Smooth muscle cell (in vitro differentiated cells): ENCODE results near the gene PLK2. TPM values are rescaled to one million over a fixed set of nuclear protein-coding genes. Genes with fewer than 3 reads are reported as not detected.

Experiments used
- DNase-seq: peaks from one replicate; lab custom pipeline; 2025; ENCODE audit not compliant: unreplicated experiment; lab: John Stamatoyannopoulos, UW
- H2AFZ ChIP-seq: fragments of 200-600 bp; sonication (generic); 2 replicates; pipeline ENCODE4 v1.6.0; 2016; ENCODE audit warnings: antibody characterized with exemption, low read depth, mild to moderate bottlenecking
- H3F3A ChIP-seq: fragments of 200-600 bp; sonication (generic); 2 replicates; pipeline ENCODE4 v1.6.0; 2017; ENCODE audit warnings: antibody characterized with exemption, low read depth
- H3K27ac ChIP-seq: fragments of 200-600 bp; sonication (generic); 2 replicates; pipeline ENCODE4 v1.5.1; 2016; ENCODE audit warnings: low read depth, mild to moderate bottlenecking
- H3K27me3 ChIP-seq: fragments of 200-600 bp; sonication (generic); 2 replicates; pipeline ENCODE4 v1.6.1; 2016; ENCODE audit warnings: low read depth, mild to moderate bottlenecking
- H3K36me3 ChIP-seq: fragments of 200-600 bp; sonication (generic); 2 replicates; pipeline ENCODE4 v1.5.1; 2016; ENCODE audit warnings: low read depth
- H3K4me1 ChIP-seq: fragments of 200-600 bp; sonication (generic); 2 replicates; pipeline ENCODE4 v1.5.1; 2016; ENCODE audit warnings: low read depth
- H3K4me2 ChIP-seq: fragments of 200-600 bp; sonication (generic); 2 replicates; pipeline ENCODE4 v1.6.0; 2016; ENCODE audit warnings: mild to moderate bottlenecking
- H3K4me3 ChIP-seq: fragments of 200-600 bp; sonication (generic); 2 replicates; pipeline ENCODE4 v1.5.1; 2016; ENCODE audit warnings: mild to moderate bottlenecking
- H3K79me2 ChIP-seq: fragments of 200-600 bp; sonication (generic); 2 replicates; pipeline ENCODE4 v1.6.0; 2016; ENCODE audit warnings: low read depth, mild to moderate bottlenecking
- H3K9ac ChIP-seq: fragments of 200-600 bp; sonication (generic); 2 replicates; pipeline ENCODE4 v1.6.0; 2016; ENCODE audit warnings: low read depth
- H3K9me3 ChIP-seq: fragments of 200-600 bp; sonication (generic); replicated peaks from 2 replicates; pipeline ENCODE4 v1.5.1; 2016; ENCODE audit warnings: low read depth
- H4K20me1 ChIP-seq: fragments of 200-600 bp; sonication (generic); 2 replicates; pipeline ENCODE4 v1.6.0; 2016; ENCODE audit warnings: low read depth
- CTCF ChIP-seq: fragments of 200-600 bp; sonication (generic); IDR thresholded peaks from 2 replicates; pipeline ENCODE4 v1.5.1; 2017; ENCODE audit warnings: borderline replicate concordance, mild to moderate bottlenecking, antibody characterized with exemption; ENCODE audit not compliant: insufficient read depth, poor library complexity, severe bottlenecking
- WGBS: methylation state at CpG from one replicate; pipeline ENCODE4 v1.1.7; 2016; ENCODE audit warnings: low lambda C conversion rate; 5-methylcytosine and 5-hydroxymethylcytosine counted together
- polyA plus RNA-seq: library from polyadenylated mRNA; unstranded; fragments of >200 nt; fragmentation: Nextera tagmentation; extraction: Ambion mirVana; gene quantifications from 2 replicates; pipeline ENCODE4 v1.2.1, GENCODE V29; 2016
- total RNA-seq: library from RNA; depleted of rRNA; stranded (reverse); fragments of >200 nt; gene quantifications from 2 replicates; pipeline ENCODE4 v1.2.3, GENCODE V29; 2014

The PLK2 gene
- total and polyA plus RNA-seq, 2 experiments from 2014 or later: 175 to 425 TPM

- 67% methylated on average over 2 of the region's 2 CpGs for WGBS
- no peak overlapping the region for H3K4me2 ChIP-seq
These were observed 47.8 kb downstream of the PLK2 start for GRCh38 chr5:58412081-58412480.

GRCh38 chr5:58411372-58411771 lies 48.5 kb downstream of the PLK2 start:
- Histone ChIP-seq H2AFZ (no peak overlapping the region), H3K9ac (peak overlapping the region; percentile 51), H3K36me3 (no peaks in the 10 kb centered on the region), H3K9me3 (no peaks in the 10 kb centered on the region), H3K79me2 (no peaks in the 10 kb centered on the region), H3K27me3 (no peaks in the 10 kb centered on the region), H3K4me3 (no peak overlapping the region), H3K27ac (peak overlapping the region; percentile 77), H3F3A (no peaks in the 10 kb centered on the region), H3K4me1 (peaks cover 21% of the 10 kb centered on the region), H3K4me2 (peak overlapping the region; percentile 30), H4K20me1 (no peaks in the 10 kb centered on the region)
- DNase-seq: no peak
- no peak for TF ChIP-seq CTCF
- WGBS: 65% methylated on average over 1 of the region's 1 CpG

More at GRCh38 chr5:58412081-58412480, 47.8 kb downstream of the PLK2 start:
- Histone ChIP-seq H3K36me3 (no peaks in the 10 kb centered on the region), H2AFZ (no peak overlapping the region), H3F3A (no peaks in the 10 kb centered on the region), H3K9me3 (no peaks in the 10 kb centered on the region), H3K4me1 (peaks cover 15% of the 10 kb centered on the region), H4K20me1 (no peaks in the 10 kb centered on the region), H3K79me2 (no peaks in the 10 kb centered on the region), H3K4me3 (no peak overlapping the region), H3K9ac (no peak overlapping the region), H3K27ac (peak overlapping the region; percentile 77), H3K27me3 (no peaks in the 10 kb centered on the region)
- TF ChIP-seq CTCF: no peak
- no peak for DNase-seq

GRCh38 chr5:58410441-58410840 lies 49.4 kb downstream of the PLK2 start:
- peak overlapping the region; percentile 77 for H3K27ac ChIP-seq

More at GRCh38 chr5:58410441-58410840, 49.4 kb downstream of the PLK2 start:
- Histone ChIP-seq H3K4me3 (no peak overlapping the region), H3K9me3 (no peaks in the 10 kb centered on the region), H3K4me2 (peak overlapping the region; percentile 30), H3K36me3 (no peaks in the 10 kb centered on the region), H4K20me1 (no peaks in the 10 kb centered on the region), H3K4me1 (peaks cover 22% of the 10 kb centered on the region), H3K79me2 (no peaks in the 10 kb centered on the region), H2AFZ (peak overlapping the region; percentile 6), H3K9ac (peak overlapping the region; percentile 51), H3F3A (no peaks in the 10 kb centered on the region), H3K27me3 (no peaks in the 10 kb centered on the region)
- no peak for DNase-seq
- TF ChIP-seq CTCF: no peak
- 48% methylated on average over 2 of the region's 2 CpGs for WGBS
